Vagina (tissue), 2 donors: ENCODE measurements around the gene CCDC7. TPM values are rescaled to one million over a fixed set of nuclear protein-coding genes. Genes with fewer than 3 reads are reported as not detected.
"Not testable (repeated sequence)": the region's sequence is repeated elsewhere in the genome, so short reads cannot be mapped to it uniquely, and the experiment has no call there.

ENCODE experiments used
- DNase-seq, 2 donors: peaks; one replicate each; pipeline ENCODE4 v3.0.0-alpha.2; 2017; ENCODE audit errors: extremely low spot score in 2 of 2
- H3K27ac ChIP-seq: fragments of 200-600 bp; sonication (generic); one replicate; pipeline ENCODE4 v1.5.1; 2019
- H3K27me3 ChIP-seq: fragments of 200-600 bp; sonication (generic); one replicate; pipeline ENCODE4 v1.5.1; 2019
- H3K36me3 ChIP-seq, 2 donors: fragments of 200-600 bp; sonication (generic); one replicate each; pipeline ENCODE4 v1.5.1; 2017 to 2019
- H3K4me1 ChIP-seq: fragments of 200-600 bp; sonication (generic); one replicate; pipeline ENCODE4 v1.5.1; 2019
- H3K4me3 ChIP-seq, 2 donors: fragments of 200-600 bp; sonication (generic); 1 replicate in 1 of 2; 2 replicates in 1 of 2; pipeline ENCODE4 v1.5.1; 2016 to 2019
- H3K9me3 ChIP-seq: fragments of 200-600 bp; sonication (generic); one replicate; pipeline ENCODE4 v1.5.1; 2019
- CTCF ChIP-seq, 3 experiments: fragments of 450-650 bp in 2 of 3; fragments of 200-600 bp in 1 of 3; sonication (generic) in 1 of 3; IDR thresholded peaks; one replicate each; pipeline ENCODE4 v1.5.1; 2017 to 2019; ENCODE audit warnings: antibody characterized with exemption in 3 of 3, mild to moderate bottlenecking in 2 of 3, moderate library complexity in 2 of 3
- POLR2A ChIP-seq, 2 donors: fragments of 450-650 bp; IDR thresholded peaks; one replicate each; pipeline ENCODE4 v1.6.1; 2017; ENCODE audit warnings: antibody characterized with exemption in 2 of 2, mild to moderate bottlenecking in 2 of 2, moderate library complexity in 2 of 2
- POLR2AphosphoS5 ChIP-seq, 2 donors: sonication (generic); formaldehyde crosslinking; IDR thresholded peaks; one replicate each; pipeline ENCODE4 v1.9.0; 2017; ENCODE audit warnings: antibody characterized with exemption in 2 of 2, mild to moderate bottlenecking in 2 of 2, low read depth in 1 of 2; ENCODE audit not compliant: insufficient read depth in 1 of 2
- intact Hi-C: fragments of 100-400 bp; cut with DNase I; formaldehyde crosslinking; loops from one replicate; pipeline ENCODE4 v1.15.1; 2023
- total RNA-seq: library from RNA; depleted of rRNA; stranded (reverse); fragments of >200 nt; gene quantifications from one replicate; pipeline ENCODE4 v1.2.3, GENCODE V29; 2016

CCDC7 gene
- total RNA-seq, 1 donor from 2014 or later, result 22.8 TPM

- no peaks in the 10 kb centered on the region for H3K36me3 ChIP-seq
- intact Hi-C loops, result no loop called here
Measured at GRCh38 chr10:32650246-32650655, 204.3 kb downstream of the CCDC7 start.

GRCh38 chr10:32657430-32657829 lies 211.5 kb downstream of the CCDC7 start:
- H3K36me3 ChIP-seq, result not testable (repeated sequence)

More at GRCh38 chr10:32650246-32650655, 204.3 kb downstream of the CCDC7 start:
- no peak for TF ChIP-seq CTCF (IDR thresholded peaks at IDR 0.05)
- TF ChIP-seq POLR2A (IDR thresholded peaks at IDR 0.05), result no peak
- no peaks in the 10 kb centered on the region for H3K4me1 ChIP-seq
- no peak overlapping the region for H3K4me3 ChIP-seq
- DNase-seq, result no peak
- H3K27ac ChIP-seq, result no peak overlapping the region
- H3K9me3 ChIP-seq, result no peaks in the 10 kb centered on the region
- H3K27me3 ChIP-seq, result no peaks in the 10 kb centered on the region

GRCh38 chr10:32661346-32661745 lies 215.4 kb downstream of the CCDC7 start:
- no peaks in the 10 kb centered on the region for H3K4me1 ChIP-seq
- no peaks in the 10 kb centered on the region for H3K9me3 ChIP-seq
- H3K4me3 ChIP-seq, result no peak overlapping the region
- TF ChIP-seq POLR2A (IDR thresholded peaks at IDR 0.05) (no peak), POLR2AphosphoS5 (IDR thresholded peaks at IDR 0.05; ENCODE audit: insufficient read depth in 1 of 2, low read depth in 1 of 2) (no peak), CTCF (IDR thresholded peaks at IDR 0.05) (no peak)
- H3K27me3 ChIP-seq, result no peaks in the 10 kb centered on the region
- no peak for DNase-seq
- H3K36me3 ChIP-seq, result peaks cover 0 to 9% of the 10 kb centered on the region in 2 donors
- H3K27ac ChIP-seq, result no peak overlapping the region
- intact Hi-C loops, result no loop called here

More at GRCh38 chr10:32657430-32657829, 211.5 kb downstream of the CCDC7 start:
- H3K4me1 ChIP-seq, intact Hi-C loops, DNase-seq, H3K4me3 ChIP-seq, H3K9me3 ChIP-seq, H3K27ac ChIP-seq, H3K27me3 ChIP-seq: not testable (repeated sequence)

GRCh38 chr10:32680803-32681557 lies 235.0 kb downstream of the CCDC7 start:
- H3K9me3 ChIP-seq, result peaks cover 3% of the 10 kb centered on the region
- no peak overlapping the region for H3K4me3 ChIP-seq
- TF ChIP-seq POLR2A (IDR thresholded peaks at IDR 0.05) (no peak), POLR2AphosphoS5 (IDR thresholded peaks at IDR 0.05; ENCODE audit: insufficient read depth in 1 of 2, low read depth in 1 of 2) (no peak)
- no peak overlapping the region for H3K27ac ChIP-seq
- intact Hi-C loops, result no loop called here
- no peak for DNase-seq
- H3K36me3 ChIP-seq, result no peaks in the 10 kb centered on the region
- H3K4me1 ChIP-seq, result no peaks in the 10 kb centered on the region
- H3K27me3 ChIP-seq, result no peaks in the 10 kb centered on the region

- intact Hi-C loops, result no loop called here
- no peak overlapping the region for H3K4me3 ChIP-seq
- no peak for DNase-seq
- H3K36me3 ChIP-seq, result no peaks in the 10 kb centered on the region
- H3K4me1 ChIP-seq, result no peaks in the 10 kb centered on the region
- H3K27ac ChIP-seq, result no peak overlapping the region
- no peak for TF ChIP-seq CTCF (IDR thresholded peaks at IDR 0.05)
- no peak for TF ChIP-seq POLR2A (IDR thresholded peaks at IDR 0.05)
- no peak for TF ChIP-seq POLR2AphosphoS5 (IDR thresholded peaks at IDR 0.05; ENCODE audit: insufficient read depth in 1 of 2, low read depth in 1 of 2)
- H3K9me3 ChIP-seq, result no peaks in the 10 kb centered on the region
- H3K27me3 ChIP-seq, result no peaks in the 10 kb centered on the region
Measured at GRCh38 chr10:32684291-32684690, 238.4 kb downstream of the CCDC7 start.

- no peaks in the 10 kb centered on the region for H3K9me3 ChIP-seq
- no peak for TF ChIP-seq CTCF (IDR thresholded peaks at IDR 0.05)
- intact Hi-C loops, result no loop called here
- no peaks in the 10 kb centered on the region for H3K4me1 ChIP-seq
- no peak overlapping the region for H3K27ac ChIP-seq
- no peak for DNase-seq
- H3K27me3 ChIP-seq, result no peaks in the 10 kb centered on the region
- no peak overlapping the region for H3K4me3 ChIP-seq
- H3K36me3 ChIP-seq, result no peaks in the 10 kb centered on the region
Measured at GRCh38 chr10:32687116-32687515, 241.2 kb downstream of the CCDC7 start.
